Activated CD4-positive, alpha-beta memory T cell treated with anti-CD3 and anti-CD28 coated beads for 36 hours (primary cell): ENCODE results near the gene IL34. TPM values are rescaled to one million over a fixed set of nuclear protein-coding genes. Genes with fewer than 3 reads are reported as not detected.

ENCODE experiments used
- CTCF ChIA-PET: fragments of 350-600 bp; sonication (Branson Sonifier 250); formaldehyde crosslinking; loops from one replicate; lab custom pipeline; 2021; ENCODE audit warnings: antibody characterized with exemption, inconsistent platforms; lab: Charles Lee
- POLR2A ChIA-PET: fragments of 350-600 bp; sonication (Branson Sonifier 250); formaldehyde crosslinking; loops from one replicate; lab custom pipeline; 2021; ENCODE audit warnings: antibody characterized with exemption; lab: Charles Lee
- DNase-seq: peaks from one replicate; pipeline ENCODE4 v3.0.0-alpha.2; 2020
- H3K27ac Mint-ChIP-seq: one replicate; pipeline ENCODE4 v1.8.0; 2021; ENCODE audit warnings: mixed read lengths
- H3K27me3 Mint-ChIP-seq: one replicate; pipeline ENCODE4 v1.8.0; 2021; ENCODE audit warnings: mixed read lengths
- H3K36me3 Mint-ChIP-seq: one replicate; pipeline ENCODE4 v1.8.0; 2021; ENCODE audit warnings: mixed read lengths
- H3K4me1 Mint-ChIP-seq: one replicate; pipeline ENCODE4 v1.8.0; 2021; ENCODE audit warnings: low read depth, mixed read lengths
- H3K4me3 Mint-ChIP-seq: one replicate; pipeline ENCODE4 v1.8.0; 2021; ENCODE audit warnings: mild to moderate bottlenecking, mixed read lengths
- H3K9me3 Mint-ChIP-seq: one replicate; pipeline ENCODE4 v1.8.0; 2021; ENCODE audit warnings: mixed read lengths
- intact Hi-C: fragments of 100-400 bp; cut with micrococcal nuclease; formaldehyde crosslinking; loops from one replicate; pipeline ENCODE4 v1.15.1; 2023
- total RNA-seq, 2 experiments: library from RNA; stranded (reverse); gene quantifications; one replicate each; pipeline ENCODE4 v1.2.3, GENCODE V29; 2021

IL34 gene
- total RNA-seq, 2 experiments from 2014 or later, result not detected

DNA sequence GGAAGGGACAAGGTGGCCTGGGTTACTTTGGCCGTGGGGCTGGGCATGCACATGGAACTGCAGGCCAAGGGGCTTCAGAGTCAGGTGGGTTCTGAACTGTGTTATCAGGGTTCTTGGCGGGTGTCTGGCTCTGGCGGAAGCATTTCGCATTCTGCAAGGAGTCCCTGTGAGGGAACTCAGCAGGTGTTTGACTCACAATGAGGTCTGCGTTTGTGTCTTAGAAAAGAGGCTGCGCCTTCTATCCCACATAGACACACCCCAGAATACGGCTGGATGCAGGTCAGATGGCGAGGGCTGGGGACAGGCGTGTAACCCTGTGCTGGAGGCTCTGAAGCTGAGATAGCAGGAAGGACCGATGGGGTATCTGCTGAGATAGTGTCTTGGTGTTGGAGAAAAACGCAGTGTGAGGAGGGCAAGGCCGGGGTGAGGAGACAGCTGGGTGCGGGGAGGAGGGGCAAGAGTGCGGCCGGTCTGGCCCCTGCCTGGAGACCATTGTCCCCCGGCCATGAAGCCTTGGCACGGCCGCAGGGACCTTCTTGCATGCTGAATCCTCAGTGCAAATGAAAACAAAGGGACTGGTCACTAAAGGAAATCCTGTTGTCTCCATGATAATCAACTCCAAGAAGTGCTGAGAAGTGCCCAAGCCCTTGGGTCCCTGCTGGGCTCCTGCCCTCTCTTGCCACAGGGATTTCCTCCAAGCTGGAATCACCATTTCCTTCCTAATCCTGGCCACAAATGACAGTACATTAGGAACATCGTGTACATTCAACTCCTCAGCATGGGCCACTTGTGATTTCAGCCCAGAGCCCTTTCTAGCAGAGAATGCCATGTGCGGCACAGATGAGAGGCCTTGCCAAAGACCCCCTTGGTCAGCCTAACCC, 62.2 kb downstream of the IL34 start:
- CTCF ChIA-PET, result no interaction called here
- no peak for DNase-seq
- POLR2A ChIA-PET, result no interaction called here
- intact Hi-C loops, result no loop called here
- Mint-ChIP-seq H3K4me3 (no peak overlapping the region), H3K36me3 (no peaks in the 10 kb centered on the region), H3K27ac (no peak overlapping the region), H3K4me1 (no peaks in the 10 kb centered on the region), H3K27me3 (no peaks in the 10 kb centered on the region), H3K9me3 (no peaks in the 10 kb centered on the region)

GRCh38 chr16:70709457-70709856, 63.1 kb downstream of the IL34 start:
- no peaks in the 10 kb centered on the region for H3K27me3 Mint-ChIP-seq
- H3K9me3 Mint-ChIP-seq, result no peaks in the 10 kb centered on the region
- no peak overlapping the region for H3K27ac Mint-ChIP-seq
- no peaks in the 10 kb centered on the region for H3K4me1 Mint-ChIP-seq
- intact Hi-C loops, result no loop called here
- POLR2A ChIA-PET, result no interaction called here
- CTCF ChIA-PET, result interaction anchor here (1.7 kb wide), 1 partner anchor 62 kb away, joined by 5 read pairs; no protein-coding TSS in a partner anchor
- DNase-seq, result no peak
- no peak overlapping the region for H3K4me3 Mint-ChIP-seq
- no peaks in the 10 kb centered on the region for H3K36me3 Mint-ChIP-seq

DNA sequence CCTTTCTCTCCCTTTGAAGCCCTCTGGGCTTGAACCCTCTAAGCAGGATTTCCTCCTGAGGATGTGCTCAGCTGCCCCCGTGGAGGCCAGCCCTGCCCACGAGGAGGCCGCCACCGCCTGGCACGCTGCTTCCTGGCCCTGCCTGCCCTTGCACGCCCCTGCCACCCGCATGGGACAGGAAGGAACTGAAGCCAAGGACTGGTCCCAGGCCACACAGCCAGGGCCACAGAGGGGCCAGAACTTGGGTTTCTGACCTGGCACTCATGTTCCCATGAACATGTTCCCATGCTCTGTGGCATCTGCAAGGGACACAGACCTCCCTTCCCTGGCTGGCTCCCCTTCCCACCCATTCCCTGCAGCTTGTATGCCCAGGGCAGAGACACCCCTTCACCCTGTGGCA, 63.6 kb downstream of the IL34 start:
- H3K27ac Mint-ChIP-seq, result no peak overlapping the region
- no peaks in the 10 kb centered on the region for H3K9me3 Mint-ChIP-seq
- H3K4me1 Mint-ChIP-seq, result no peaks in the 10 kb centered on the region
- DNase-seq, result no peak
- CTCF ChIA-PET, result interaction anchor here (1.7 kb wide), 1 partner anchor 61 kb away, joined by 5 read pairs; no protein-coding TSS in a partner anchor
- H3K4me3 Mint-ChIP-seq, result no peak overlapping the region
- intact Hi-C loops, result no loop called here
- H3K27me3 Mint-ChIP-seq, result no peaks in the 10 kb centered on the region
- H3K36me3 Mint-ChIP-seq, result no peaks in the 10 kb centered on the region
- POLR2A ChIA-PET, result no interaction called here

Other genes with a start within 250 kb of the IL34 start
- 10 to 100 TPM; 16.7 to 17.3 TPM for gene ST3GAL2, start 207.5 kb upstream of the IL34 start, total RNA-seq
- 10 to 100 TPM; 13.1 to 14.0 TPM for gene FCSK, start 192.0 kb upstream of the IL34 start, total RNA-seq
- gene COG4, start 123.0 kb upstream of the IL34 start, total RNA-seq, result 10 to 100 TPM; 35.9 to 40.2 TPM
- 100 to 1,000 TPM; 450 to 453 TPM for gene SF3B3, start 122.7 kb upstream of the IL34 start, total RNA-seq
- gene MTSS2, start 39.5 kb downstream of the IL34 start, total RNA-seq, result 1 to 10 TPM in 1 of 2 experiments, under 1 TPM in 1; 0.29 to 1.1 TPM
- 10 to 100 TPM; 22.2 to 25.0 TPM for gene VAC14, start 154.6 kb downstream of the IL34 start, total RNA-seq